Pancreas (tissue), 10 donors: ENCODE results near the gene ZDHHC7. TPM values are rescaled to one million over a fixed set of nuclear protein-coding genes. Genes with fewer than 3 reads are reported as not detected.

ENCODE experiments used
- ATAC-seq, 4 donors: fragments of 200-7000 bp; cut with Tn5 transposase; one replicate each; pipeline versions ENCODE4 v1.8.0 to v1.9.1; 2020; ENCODE audit warnings: mild to moderate bottlenecking in 4 of 4, moderate library complexity in 4 of 4
- DNase-seq, 6 donors: peaks; one replicate each; pipeline ENCODE4 v3.0.0-alpha.2; 2020
- FAIRE-seq: peaks from 2 replicates; lab custom pipeline; 2012; peaks lifted over from hg19 to GRCh38; lab: Jason Lieb, UNC
- H3K27ac ChIP-seq, 4 donors: fragments of 200-600 bp; sonication (generic); 1 replicate in 3 of 4; 2 replicates in 1 of 4; pipeline versions ENCODE4 v1.5.0 to v1.8.0; 2020
- H3K27me3 ChIP-seq, 4 donors: fragments of 200-600 bp; one replicate each; pipeline ENCODE4 v1.8.0; 2021
- H3K36me3 ChIP-seq, 3 donors: fragments of 200-600 bp; sonication (generic) in 1 of 3; one replicate each; pipeline versions ENCODE4 v1.5.0 to v1.8.0; 2020 to 2021
- H3K4me1 ChIP-seq, 3 donors: fragments of 200-600 bp; one replicate each; pipeline ENCODE4 v1.8.0; 2021
- H3K4me3 ChIP-seq, 4 donors: fragments of 200-600 bp; sonication (generic) in 2 of 4; one replicate each; pipeline versions ENCODE4 v1.5.0 to v1.8.0; 2020 to 2021
- H3K9me3 ChIP-seq, 4 donors: fragments of 200-600 bp; one replicate each; pipeline ENCODE4 v1.8.0; 2021
- CTCF ChIP-seq, 4 donors: fragments of 200-600 bp; sonication (generic) in 3 of 4; IDR thresholded peaks; one replicate each; pipeline versions ENCODE4 v1.5.0 to v1.8.0; 2021; ENCODE audit warnings: antibody characterized with exemption in 4 of 4
- WGBS, 2 donors: extraction: QIAGEN DNeasy Blood & Tissue Kit; methylation state at CpG; one replicate each; pipeline ENCODE4 v1.1.7; 2013; 5-methylcytosine and 5-hydroxymethylcytosine counted together
- intact Hi-C, 3 donors: fragments of 100-400 bp; cut with DNase I; formaldehyde crosslinking; loops; one replicate each; pipeline versions ENCODE4 v1.11.1 to v1.14.2; 2022
- polyA plus RNA-seq, 2 donors: library from polyadenylated mRNA; stranded (reverse); fragments of 200-250 nt; gene quantifications; one replicate each; pipeline ENCODE4 v1.2.3, GENCODE V29; 2013
- total RNA-seq, 6 donors: library from RNA; stranded (reverse); fragmentation: NEBNext Ultra II Directional in 4 of 6; extraction: Animal tissue kit (Norgen Biotek cat#: 25700) in 4 of 6; gene quantifications; one replicate each; pipeline versions ENCODE4 v1.2.1 to v1.2.4, GENCODE V29; 2021 to 2023
- donor health status: healthy with polysubstance abuse.
- donor health status: DM: no; HTN: no; CAD: no; lungs with moderate emphysema.
- donor health status: DM: no; HTN: no; CAD: no.
- donor health status: control.
- donor health status: control.
- donor health status: Bipolar disorder and iron deficiency.
- donor health status: DM: yes; HTN: yes; CAD: no.
- donor health status: DM: no; HTN: no; CAD: no.
- donor health status: DM: no; HTN: no; CAD: no.
- donor health status: DM: yes; HTN: yes; CAD: no.

Gene ZDHHC7
- total and polyA plus RNA-seq, 8 donors: 10.7 to 28.8 (median 17.9) TPM

- no peak for TF ChIP-seq CTCF (IDR thresholded peaks at IDR 0.05)
- peaks cover 8 to 25% (median 8%) of the 10 kb centered on the region in 3 donors for H3K4me1 ChIP-seq
- intact Hi-C loops: loop anchor here in 2 of 3 donors (5.0 to 10.0 kb wide), 2 partner anchors 186 to 199 kb away; no protein-coding TSS in a partner anchor
- no peaks in the 10 kb centered on the region for H3K27me3 ChIP-seq
- no peak for ATAC-seq
- no peak overlapping the region for H3K27ac ChIP-seq
- no peaks in the 10 kb centered on the region for H3K9me3 ChIP-seq
- WGBS, 2 donors: 80 to 83% methylated on average over 10 of the region's 10 CpGs
- no peak overlapping the region for H3K4me3 ChIP-seq
- FAIRE-seq: no peak
- no peaks in the 10 kb centered on the region for H3K36me3 ChIP-seq
- no peak for DNase-seq
These were observed 60.4 kb downstream of the ZDHHC7 start for GRCh38 chr16:84950906-84951305.

- no peaks in the 10 kb centered on the region for H3K9me3 ChIP-seq
- no peaks in the 10 kb centered on the region for H3K27me3 ChIP-seq
- DNase-seq (no peak), FAIRE-seq (no peak), ATAC-seq (no peak)
- 68 to 76% methylated on average over 10 of the region's 10 CpGs for WGBS, 2 donors
- peaks cover 0 to 15% (median 5%) of the 10 kb centered on the region in 3 donors for H3K4me1 ChIP-seq
- intact Hi-C loops: loop anchor here in 2 of 3 donors (5.0 to 10.0 kb wide), 2 partner anchors 185 to 198 kb away; no protein-coding TSS in a partner anchor
- H3K4me3 ChIP-seq: no peak overlapping the region
- TF ChIP-seq CTCF (IDR thresholded peaks at IDR 0.05): no peak
- no peaks in the 10 kb centered on the region for H3K36me3 ChIP-seq
- no peak overlapping the region for H3K27ac ChIP-seq
These were observed 61.4 kb downstream of the ZDHHC7 start for GRCh38 chr16:84949772-84950436.

- Histone ChIP-seq H3K4me3 (no peak overlapping the region), H3K4me1 (peaks cover 0 to 14% (median 4%) of the 10 kb centered on the region in 3 donors), H3K27ac (no peak overlapping the region), H3K9me3 (no peaks in the 10 kb centered on the region), H3K27me3 (no peaks in the 10 kb centered on the region), H3K36me3 (no peaks in the 10 kb centered on the region)
- ATAC-seq (no peak), FAIRE-seq (no peak), DNase-seq (no peak)
- WGBS, 2 donors: 74 to 77% methylated on average over 10 of the region's 10 CpGs
- TF ChIP-seq CTCF (IDR thresholded peaks at IDR 0.05): no peak
- intact Hi-C loops: no loop called here
These were observed 62.3 kb downstream of the ZDHHC7 start for GRCh38 chr16:84948851-84949610.

- Histone ChIP-seq H3K27ac (no peak overlapping the region), H3K4me3 (no peak overlapping the region), H3K27me3 (no peaks in the 10 kb centered on the region), H3K9me3 (no peaks in the 10 kb centered on the region), H3K36me3 (no peaks in the 10 kb centered on the region), H3K4me1 (peaks cover 0 to 9% (median 4%) of the 10 kb centered on the region in 3 donors)
- DNase-seq (no peak), FAIRE-seq (no peak), ATAC-seq (no peak)
- intact Hi-C loops: no loop called here
- no peak for TF ChIP-seq CTCF (IDR thresholded peaks at IDR 0.05)
- 83 to 84% methylated on average over 26 to 27 of the region's 27 CpGs for WGBS, 2 donors
These were observed 63.1 kb downstream of the ZDHHC7 start for GRCh38 chr16:84947996-84948850.
